ENCODE data around the gene AGAP3. TPM values are rescaled to one million over a fixed set of nuclear protein-coding genes. Genes with fewer than 3 reads are reported as not detected.

AGAP3 gene
- total RNA-seq, 2 donors from 2014 or later, result 45.6 to 53.0 TPM

DNA sequence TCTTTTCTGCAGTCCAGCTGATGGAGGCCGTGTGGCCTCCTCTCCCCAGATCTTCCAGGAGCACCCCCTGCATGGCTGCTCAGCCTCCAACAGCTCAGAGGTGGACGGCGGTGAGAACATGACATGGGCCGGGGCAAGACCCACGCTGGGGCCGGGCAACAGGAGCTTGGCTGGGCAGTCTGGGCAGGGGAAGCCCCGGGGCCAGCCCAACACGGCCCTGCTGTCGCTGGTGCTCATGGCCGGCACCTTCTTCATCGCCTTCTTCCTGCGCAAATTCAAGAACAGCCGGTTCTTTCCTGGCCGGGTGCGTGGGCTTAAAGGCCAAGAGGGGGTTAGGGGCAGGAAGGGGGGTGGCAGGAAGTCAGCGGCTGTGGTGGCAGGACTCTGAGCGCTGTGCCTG lies 12.3 kb upstream of the AGAP3 start:
- no peaks in the 10 kb centered on the region for H3K36me3 Mint-ChIP-seq (ENCODE audit: low read depth)
- DNase-seq, result no peak

DNA sequence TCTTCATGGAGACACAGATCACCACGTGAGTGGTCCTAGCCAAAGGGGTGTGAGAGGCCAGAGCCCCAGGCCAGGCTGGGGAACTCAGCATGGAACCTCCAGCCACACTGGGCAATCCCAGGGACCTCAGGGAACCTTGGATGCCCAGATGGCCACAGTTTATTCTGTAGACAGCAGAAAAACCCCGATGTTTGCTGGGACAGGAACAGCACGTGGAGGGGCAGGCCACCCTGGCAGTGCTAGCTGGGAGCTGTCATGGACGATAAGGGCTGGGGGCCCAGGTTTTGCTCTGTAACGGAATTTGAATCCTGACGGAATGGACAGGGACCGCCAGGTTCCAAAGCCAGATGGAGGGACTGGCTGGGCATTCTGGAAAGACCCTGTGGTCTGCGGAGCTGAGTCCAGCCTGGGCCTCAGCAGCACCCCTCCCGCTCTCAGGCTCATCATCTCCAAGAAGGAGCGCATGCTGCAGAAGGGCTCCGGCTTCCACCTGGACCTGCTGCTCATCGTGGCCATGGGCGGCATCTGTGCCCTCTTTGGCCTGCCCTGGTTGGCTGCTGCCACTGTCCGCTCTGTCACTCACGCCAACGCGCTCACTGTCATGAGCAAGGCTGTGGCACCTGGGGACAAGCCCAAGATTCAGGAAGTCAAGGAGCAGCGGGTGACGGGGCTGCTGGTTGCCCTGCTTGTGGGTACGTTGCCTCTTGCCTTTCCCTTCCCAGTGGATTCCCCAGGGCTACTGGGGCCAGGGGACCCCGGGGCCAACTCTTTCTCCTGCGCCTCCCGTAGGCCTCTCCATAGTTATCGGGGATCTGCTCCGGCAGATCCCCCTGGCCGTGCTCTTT lies 11.2 kb upstream of the AGAP3 start:
- Mint-ChIP-seq H3K27me3 (no peaks in the 10 kb centered on the region), H3K4me3 (no peak overlapping the region), H3K27ac (no peak overlapping the region), H3K4me1 (peaks cover 10% of the 10 kb centered on the region), H3K36me3 (ENCODE audit: low read depth) (no peaks in the 10 kb centered on the region)
- no peak for ATAC-seq
- no peak for DNase-seq
- no peaks in the 10 kb centered on the region for H3K9me3 ChIP-seq (ENCODE audit: control insufficient read depth, low read length, poor library complexity, severe bottlenecking)

More for the DNA sequence above, 12.3 kb upstream of the AGAP3 start:
- no peaks in the 10 kb centered on the region for H3K9me3 ChIP-seq (ENCODE audit: control insufficient read depth, low read length, poor library complexity, severe bottlenecking)
- Mint-ChIP-seq H3K4me3 (no peak overlapping the region), H3K27me3 (no peaks in the 10 kb centered on the region), H3K27ac (no peak overlapping the region), H3K4me1 (peaks cover 8% of the 10 kb centered on the region)
- no peak for ATAC-seq

DNA sequence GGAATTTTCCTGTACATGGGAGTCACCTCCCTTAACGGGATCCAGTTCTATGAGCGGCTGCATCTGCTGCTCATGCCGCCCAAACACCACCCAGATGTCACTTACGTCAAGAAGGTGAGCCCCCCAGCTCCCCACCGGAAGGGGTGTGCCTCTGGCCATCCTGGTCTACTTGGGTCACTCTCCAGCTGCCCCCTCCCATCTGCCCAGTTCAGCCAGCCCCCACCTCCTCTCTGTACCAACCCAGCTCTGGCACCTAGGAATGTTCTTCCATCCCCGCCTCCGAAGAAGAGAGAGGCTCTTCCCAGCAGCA lies 10.7 kb upstream of the AGAP3 start:
- no peak overlapping the region for H3K4me3 Mint-ChIP-seq
- H3K27ac Mint-ChIP-seq, result no peak overlapping the region
- DNase-seq, result no peak
- no peak for ATAC-seq
- H3K27me3 Mint-ChIP-seq, result no peaks in the 10 kb centered on the region
- no peaks in the 10 kb centered on the region for H3K9me3 ChIP-seq (ENCODE audit: control insufficient read depth, low read length, poor library complexity, severe bottlenecking)
- peaks cover 9% of the 10 kb centered on the region for H3K4me1 Mint-ChIP-seq
- H3K36me3 Mint-ChIP-seq (ENCODE audit: low read depth), result no peaks in the 10 kb centered on the region

DNA sequence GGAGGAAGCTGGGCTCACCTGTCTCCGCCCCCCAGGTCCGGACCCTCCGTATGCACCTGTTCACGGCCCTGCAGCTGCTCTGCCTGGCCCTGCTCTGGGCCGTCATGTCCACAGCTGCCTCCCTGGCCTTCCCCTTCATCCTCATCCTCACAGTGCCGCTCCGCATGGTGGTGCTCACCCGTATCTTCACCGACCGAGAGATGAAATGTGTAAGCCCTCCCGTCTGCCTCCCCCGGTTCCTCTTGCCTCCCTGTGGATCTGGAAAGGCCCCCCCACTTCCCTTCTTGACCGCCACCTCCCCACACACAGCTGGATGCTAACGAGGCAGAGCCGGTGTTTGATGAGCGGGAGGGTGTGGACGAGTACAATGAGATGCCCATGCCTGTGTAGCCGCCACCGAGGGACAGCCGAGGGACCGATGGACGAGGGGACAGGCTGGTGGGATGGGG lies 10.3 kb upstream of the AGAP3 start:
- DNase-seq, result no peak
- peaks cover 8% of the 10 kb centered on the region for H3K4me1 Mint-ChIP-seq

DNA sequence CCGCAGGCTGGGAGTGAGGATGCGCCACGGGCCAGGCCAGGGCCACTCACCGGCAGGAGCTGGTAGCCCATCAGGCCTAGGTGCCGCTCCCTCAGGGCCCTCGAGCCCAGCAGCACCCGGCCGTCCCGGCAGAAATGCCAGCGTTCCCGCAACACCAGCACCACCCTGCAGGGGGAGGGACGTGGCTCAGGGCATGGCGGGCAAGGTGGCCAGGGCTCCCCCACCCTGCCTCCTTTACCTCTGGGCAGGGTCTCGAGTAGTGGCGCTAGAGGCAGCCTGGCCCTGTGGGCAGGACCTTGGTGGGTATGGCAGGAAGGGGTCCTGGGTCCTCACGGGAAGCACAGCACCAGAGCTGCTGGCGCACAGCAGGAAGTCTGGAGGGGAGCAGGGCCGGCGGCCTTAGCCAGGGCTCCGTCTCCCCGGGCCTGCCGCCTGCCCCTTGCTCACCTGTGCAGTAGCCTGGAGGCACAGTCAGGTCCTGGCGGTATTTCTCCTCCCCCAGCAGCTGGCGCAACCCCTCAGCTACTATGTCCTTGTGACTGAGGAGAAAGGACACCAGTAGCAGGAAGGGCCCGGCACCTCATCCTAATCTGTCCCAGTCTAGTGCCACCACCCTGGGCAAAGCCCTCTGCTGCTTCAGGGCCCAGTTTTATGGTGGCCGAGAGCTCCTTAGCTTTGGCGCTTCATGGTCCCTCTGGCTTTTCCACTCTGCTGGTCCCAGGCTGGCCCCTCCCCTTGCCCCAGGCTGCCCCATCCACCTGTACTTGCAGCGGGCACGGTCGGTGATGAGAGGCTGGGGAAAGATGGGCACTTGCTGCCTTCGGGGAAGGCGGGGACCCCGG lies 9.2 kb upstream of the AGAP3 start:
- H3K27me3 Mint-ChIP-seq, result no peaks in the 10 kb centered on the region
- no peak overlapping the region for H3K27ac Mint-ChIP-seq
- ATAC-seq, result no peak
- DNase-seq, result no peak
- no peaks in the 10 kb centered on the region for H3K36me3 Mint-ChIP-seq (ENCODE audit: low read depth)
- H3K9me3 ChIP-seq (ENCODE audit: control insufficient read depth, low read length, poor library complexity, severe bottlenecking), result no peaks in the 10 kb centered on the region
- no peak overlapping the region for H3K4me3 Mint-ChIP-seq
- H3K4me1 Mint-ChIP-seq, result peaks cover 8% of the 10 kb centered on the region

More for the DNA sequence above, 10.3 kb upstream of the AGAP3 start:
- Mint-ChIP-seq H3K27ac (no peak overlapping the region), H3K27me3 (no peaks in the 10 kb centered on the region), H3K4me3 (no peak overlapping the region), H3K36me3 (ENCODE audit: low read depth) (no peaks in the 10 kb centered on the region)
- no peak for ATAC-seq
- no peaks in the 10 kb centered on the region for H3K9me3 ChIP-seq (ENCODE audit: control insufficient read depth, low read length, poor library complexity, severe bottlenecking)

DNA sequence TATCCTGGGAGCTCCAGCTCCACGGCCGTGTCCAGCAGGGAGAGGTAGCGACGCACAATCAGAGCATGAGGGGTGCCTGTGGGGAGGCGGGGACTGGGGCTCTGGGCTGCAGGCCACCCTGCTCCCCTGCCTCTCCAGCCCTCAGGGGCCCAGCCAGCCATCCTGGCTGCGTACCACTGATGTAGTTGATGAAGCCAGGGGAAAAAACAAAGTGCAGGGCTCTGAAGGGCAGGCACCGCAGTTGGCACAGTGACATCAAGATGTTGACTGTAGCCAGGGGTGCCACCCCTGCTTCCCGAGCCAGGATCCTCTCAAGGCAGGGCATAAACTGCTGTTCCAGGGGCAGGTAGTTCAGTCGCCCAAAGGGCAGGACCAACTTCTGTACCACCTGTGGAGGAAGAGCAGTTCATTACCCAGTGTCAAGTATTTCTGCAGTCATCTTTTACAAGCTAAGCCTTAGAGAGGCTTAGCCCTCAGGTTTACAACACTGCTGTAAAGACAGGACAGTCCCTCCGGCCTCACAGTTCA lies 8.5 kb upstream of the AGAP3 start:
- peak overlapping the region; percentile 36 for H3K4me3 Mint-ChIP-seq
- ATAC-seq (no peak), DNase-seq (no peak)
- no peaks in the 10 kb centered on the region for H3K9me3 ChIP-seq (ENCODE audit: control insufficient read depth, low read length, poor library complexity, severe bottlenecking)
- H3K27me3 Mint-ChIP-seq, result no peaks in the 10 kb centered on the region
- H3K36me3 Mint-ChIP-seq (ENCODE audit: low read depth), result peaks cover 2% of the 10 kb centered on the region
- no peak overlapping the region for H3K27ac Mint-ChIP-seq
- H3K4me1 Mint-ChIP-seq, result peaks cover 11% of the 10 kb centered on the region

DNA sequence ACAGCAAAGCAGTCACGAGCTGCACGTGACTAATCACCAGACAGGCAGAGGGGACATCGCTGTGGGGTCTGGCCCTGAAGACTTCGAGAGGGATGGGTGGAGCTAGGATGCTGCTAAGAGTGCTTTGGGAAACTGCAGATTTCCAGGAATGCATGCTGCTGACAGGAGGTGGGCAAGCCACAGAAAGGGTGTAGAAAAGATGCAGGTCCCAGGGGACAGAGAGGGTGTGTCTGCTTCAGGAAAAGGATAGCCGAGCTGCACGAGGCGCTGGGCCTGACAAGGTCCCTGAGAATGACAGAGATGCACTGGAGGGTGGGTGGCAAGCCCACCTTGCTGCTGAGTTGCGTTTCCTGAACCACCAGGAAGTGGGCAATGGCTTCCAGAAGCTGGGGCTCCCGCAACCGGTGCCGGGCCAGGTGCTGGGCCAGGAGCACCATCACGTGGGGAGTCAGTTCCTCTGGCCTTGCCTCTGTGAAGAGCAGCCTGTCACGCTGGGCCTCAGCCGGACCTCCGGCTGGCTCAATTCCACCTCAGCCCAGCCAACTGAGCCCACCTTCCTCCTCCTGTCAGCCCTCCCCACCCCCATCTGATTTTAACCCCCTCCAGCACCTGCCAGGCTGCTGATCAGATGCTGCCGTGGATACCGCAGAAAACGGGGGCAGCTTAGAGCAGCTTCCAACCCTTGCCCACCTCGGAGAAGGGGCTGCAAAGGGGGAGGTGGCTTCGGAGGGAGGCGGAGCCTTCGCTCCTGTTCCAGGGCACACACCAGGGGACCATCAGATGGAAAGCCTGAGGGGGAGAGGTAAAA lies 7.8 kb upstream of the AGAP3 start:
- Mint-ChIP-seq H3K27me3 (no peaks in the 10 kb centered on the region), H3K27ac (no peak overlapping the region), H3K36me3 (ENCODE audit: low read depth) (peaks cover 3% of the 10 kb centered on the region), H3K4me1 (peaks cover 14% of the 10 kb centered on the region), H3K4me3 (peak overlapping the region; percentile 36)
- DNase-seq (no peak), ATAC-seq (no peak)
- H3K9me3 ChIP-seq (ENCODE audit: control insufficient read depth, low read length, poor library complexity, severe bottlenecking), result no peaks in the 10 kb centered on the region

DNA sequence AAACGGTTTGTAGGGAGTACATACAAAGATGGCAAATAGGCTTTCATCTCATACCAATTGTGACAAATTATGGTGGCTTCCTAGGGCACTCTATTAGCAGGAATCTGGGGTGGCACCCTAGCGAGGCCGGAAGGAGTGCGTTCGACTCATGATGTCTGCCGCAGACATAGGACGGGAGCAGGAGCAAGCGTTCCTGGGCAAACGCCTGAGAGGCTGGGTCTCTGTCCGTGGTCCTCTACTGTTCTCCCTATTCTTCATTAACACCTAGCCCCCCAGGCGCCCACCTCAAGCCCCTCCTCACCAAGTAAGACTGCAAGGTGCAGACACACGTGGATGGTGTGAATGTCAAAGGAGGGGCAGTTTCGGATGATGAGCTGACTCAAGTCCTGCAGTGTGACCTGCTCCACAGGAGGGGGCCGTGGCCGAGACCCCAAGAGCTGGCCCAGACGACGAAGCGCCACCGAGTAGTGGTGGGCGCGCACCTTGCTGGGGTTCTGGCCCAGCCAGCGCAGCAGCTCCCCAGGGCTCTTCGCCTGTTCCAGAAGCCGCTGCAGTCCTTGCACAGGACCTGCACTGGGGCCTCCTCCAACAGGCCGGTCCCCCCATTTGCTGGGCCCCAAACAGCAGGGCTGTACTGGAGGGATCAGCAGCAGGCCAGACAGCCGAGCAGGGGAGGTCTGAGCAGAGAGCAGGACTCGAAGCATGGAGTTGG lies 6.9 kb upstream of the AGAP3 start:
- H3K36me3 Mint-ChIP-seq (ENCODE audit: low read depth), result peaks cover 3% of the 10 kb centered on the region
- peaks cover 16% of the 10 kb centered on the region for H3K4me1 Mint-ChIP-seq
- ATAC-seq (no peak), DNase-seq (no peak)
- H3K27ac Mint-ChIP-seq, result peak overlapping the region; percentile 49
- peak overlapping the region; percentile 84 for H3K4me3 Mint-ChIP-seq
- H3K27me3 Mint-ChIP-seq, result no peaks in the 10 kb centered on the region
- H3K9me3 ChIP-seq (ENCODE audit: control insufficient read depth, low read length, poor library complexity, severe bottlenecking), result no peaks in the 10 kb centered on the region

DNA sequence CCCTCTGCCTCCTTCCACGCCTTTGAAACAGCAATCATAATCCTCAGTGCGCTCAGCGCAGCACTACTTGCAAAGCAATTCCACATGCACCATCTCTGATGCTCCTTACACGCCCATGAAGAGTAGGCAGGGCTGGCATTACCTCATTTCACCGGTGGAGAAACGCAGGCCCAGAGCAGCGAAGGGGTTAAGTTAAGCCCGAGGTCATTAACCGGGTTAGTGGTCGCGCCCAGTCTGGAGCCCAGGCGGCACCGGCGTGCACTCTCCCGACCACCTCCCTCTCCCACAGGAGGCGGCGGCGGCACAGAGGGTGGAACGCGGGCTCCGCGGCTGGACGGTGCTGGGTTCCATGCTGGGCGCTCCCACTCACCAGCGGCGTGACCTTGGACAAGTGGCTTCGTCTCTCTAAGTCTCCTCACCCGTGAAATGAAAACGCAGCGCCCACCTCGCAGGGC lies 6.2 kb upstream of the AGAP3 start:
- no peaks in the 10 kb centered on the region for H3K27me3 Mint-ChIP-seq
- H3K9me3 ChIP-seq (ENCODE audit: control insufficient read depth, low read length, poor library complexity, severe bottlenecking), result no peaks in the 10 kb centered on the region
- peak overlapping the region; percentile 84 for H3K4me3 Mint-ChIP-seq
- ATAC-seq (peak; percentile 2), DNase-seq (no peak)
- peaks cover 20% of the 10 kb centered on the region for H3K4me1 Mint-ChIP-seq
- peaks cover 3% of the 10 kb centered on the region for H3K36me3 Mint-ChIP-seq (ENCODE audit: low read depth)
- H3K27ac Mint-ChIP-seq, result peak overlapping the region; percentile 49

DNA sequence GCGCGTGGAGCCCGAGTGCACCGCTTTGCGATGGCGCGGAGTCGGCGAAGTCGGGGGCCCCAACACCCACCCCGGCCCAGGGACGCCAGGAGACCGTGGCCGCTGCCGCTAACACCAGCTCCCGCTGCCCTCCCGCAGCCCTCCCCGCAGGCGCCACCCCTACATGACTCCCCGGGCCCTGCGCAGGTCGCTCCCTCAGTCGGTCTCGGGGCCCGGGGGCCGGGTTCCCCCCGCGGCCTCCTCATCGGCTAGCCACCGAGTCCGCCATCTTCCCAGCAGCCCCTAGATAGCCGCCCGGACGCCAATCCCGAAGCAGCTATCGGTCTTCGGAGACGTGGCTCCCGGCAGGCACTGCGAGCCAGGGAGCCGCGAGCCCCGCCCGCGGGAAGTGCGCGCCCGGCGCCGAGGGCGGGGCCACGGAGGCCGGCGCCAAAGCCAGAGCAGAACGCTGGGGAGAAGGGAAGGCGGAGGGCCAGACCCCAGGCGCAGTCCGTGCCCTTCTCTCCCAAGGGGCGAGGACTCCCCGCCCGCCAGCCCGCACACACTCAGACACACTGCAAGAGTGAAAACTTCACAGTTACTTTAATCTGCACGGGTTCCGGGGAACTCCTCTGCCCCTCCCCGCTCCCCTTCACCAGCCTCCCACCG lies 5.6 kb upstream of the AGAP3 start, which contains the start of gene FASTK:
Gene FASTK (minus strand): TSS at position 288 of the 648 bp plus-strand sequence. CDS start 43 bp downstream, at position 245.
- H3K27me3 Mint-ChIP-seq, result no peaks in the 10 kb centered on the region
- peak within 1 kb of the TSS; percentile 97 for H3K4me3 Mint-ChIP-seq
- peaks cover 23% of the 10 kb centered on the region for H3K4me1 Mint-ChIP-seq
- H3K9me3 ChIP-seq (ENCODE audit: control insufficient read depth, low read length, poor library complexity, severe bottlenecking), result no peaks in the 10 kb centered on the region
- ATAC-seq (peak; percentile 81), DNase-seq (peak; percentile 82 to 86 (median 85))
- peak within 1 kb of the TSS; percentile 49 for H3K27ac Mint-ChIP-seq
- peaks cover 3% of the 10 kb centered on the region for H3K36me3 Mint-ChIP-seq (ENCODE audit: low read depth)

DNA sequence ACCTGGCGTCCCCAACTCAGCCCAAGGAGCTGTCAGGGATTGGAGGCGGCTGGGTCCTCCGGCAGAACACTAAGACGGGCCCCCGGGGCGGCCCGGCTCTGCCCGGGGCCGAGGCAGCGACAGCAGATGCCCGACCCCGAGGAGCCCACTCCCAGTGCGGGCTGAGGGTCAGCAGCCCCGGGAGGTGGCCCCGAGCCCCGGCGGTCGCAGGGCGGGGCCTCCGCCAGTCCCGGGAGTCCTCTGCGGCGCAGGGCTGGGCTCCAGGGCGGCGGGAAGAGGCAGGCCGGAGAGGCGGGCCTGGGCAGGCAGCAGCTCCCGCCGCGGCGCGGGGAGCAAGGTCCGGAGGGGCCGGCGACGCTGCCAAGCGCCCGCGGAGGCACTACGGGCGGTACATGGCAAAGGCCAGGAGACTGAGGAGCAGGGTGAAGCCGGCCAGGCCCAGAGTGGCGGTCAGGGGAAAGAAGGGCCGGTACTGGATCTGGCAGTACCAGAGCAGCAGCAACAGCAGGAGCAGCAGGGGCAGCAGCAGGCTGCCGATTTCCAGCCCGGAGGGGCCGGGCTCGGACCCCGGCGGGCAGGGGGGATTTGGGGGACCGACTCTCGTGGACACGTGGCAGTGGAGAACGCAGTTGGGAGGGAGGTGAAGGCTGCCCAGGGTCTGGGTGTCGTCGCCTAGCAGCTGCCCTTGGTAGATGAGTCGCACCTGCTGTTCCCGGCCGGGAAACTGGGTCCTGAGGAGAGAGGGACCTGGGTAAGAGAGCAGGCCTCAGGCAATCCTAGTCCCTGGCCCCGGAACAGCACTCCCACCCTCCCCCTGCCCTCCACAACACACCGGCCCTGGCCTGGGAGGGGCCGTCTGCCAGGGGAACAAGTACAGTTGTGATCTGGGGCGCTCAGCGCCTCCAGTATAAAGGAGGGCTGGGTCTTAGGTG lies 4.8 kb upstream of the AGAP3 start:
- Mint-ChIP-seq H3K27ac (no peak overlapping the region), H3K4me1 (peaks cover 27% of the 10 kb centered on the region), H3K27me3 (no peaks in the 10 kb centered on the region), H3K4me3 (peak overlapping the region; percentile 97), H3K36me3 (ENCODE audit: low read depth) (peaks cover 3% of the 10 kb centered on the region)
- DNase-seq (no peak), ATAC-seq (no peak)
- H3K9me3 ChIP-seq (ENCODE audit: control insufficient read depth, low read length, poor library complexity, severe bottlenecking), result no peaks in the 10 kb centered on the region

All from T-helper 17 cell (primary cell).